Testis (tissue), 2 donors: ENCODE measurements around the gene SPPL2B.

Experiments used
- POLR2A ChIP-seq: fragments of 450-650 bp; IDR thresholded peaks from one replicate; pipeline ENCODE4 v1.6.1; 2017; ENCODE audit warnings: antibody characterized with exemption, mild to moderate bottlenecking, moderate library complexity
- TF ChIP-seq, protein P1 (sequence below), 3 experiments: fragments of 450-650 bp in 2 of 3; fragments of 200-600 bp in 1 of 3; sonication (generic) in 1 of 3; IDR thresholded peaks; one replicate each; pipeline ENCODE4 v1.5.1; 2016 to 2019; ENCODE audit warnings: antibody characterized with exemption in 3 of 3, mild to moderate bottlenecking in 2 of 3, moderate library complexity in 1 of 3

- TF ChIP-seq, protein P1, sequence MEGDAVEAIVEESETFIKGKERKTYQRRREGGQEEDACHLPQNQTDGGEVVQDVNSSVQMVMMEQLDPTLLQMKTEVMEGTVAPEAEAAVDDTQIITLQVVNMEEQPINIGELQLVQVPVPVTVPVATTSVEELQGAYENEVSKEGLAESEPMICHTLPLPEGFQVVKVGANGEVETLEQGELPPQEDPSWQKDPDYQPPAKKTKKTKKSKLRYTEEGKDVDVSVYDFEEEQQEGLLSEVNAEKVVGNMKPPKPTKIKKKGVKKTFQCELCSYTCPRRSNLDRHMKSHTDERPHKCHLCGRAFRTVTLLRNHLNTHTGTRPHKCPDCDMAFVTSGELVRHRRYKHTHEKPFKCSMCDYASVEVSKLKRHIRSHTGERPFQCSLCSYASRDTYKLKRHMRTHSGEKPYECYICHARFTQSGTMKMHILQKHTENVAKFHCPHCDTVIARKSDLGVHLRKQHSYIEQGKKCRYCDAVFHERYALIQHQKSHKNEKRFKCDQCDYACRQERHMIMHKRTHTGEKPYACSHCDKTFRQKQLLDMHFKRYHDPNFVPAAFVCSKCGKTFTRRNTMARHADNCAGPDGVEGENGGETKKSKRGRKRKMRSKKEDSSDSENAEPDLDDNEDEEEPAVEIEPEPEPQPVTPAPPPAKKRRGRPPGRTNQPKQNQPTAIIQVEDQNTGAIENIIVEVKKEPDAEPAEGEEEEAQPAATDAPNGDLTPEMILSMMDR (IDR thresholded peaks at IDR 0.05) = no peak
- no peak for TF ChIP-seq POLR2A
These were observed 20.9 kb upstream of the SPPL2B start for GRCh38 chr19:2307518-2308012.
